GM21423 (cell line): Measurements from ENCODE around the gene ELAC2.

ENCODE experiments used
- ATAC-seq: cut with Tn5 transposase; IDR thresholded peaks from one replicate; pipeline ENCODE4 v1.9.1; 2021; ENCODE audit warnings: mild to moderate bottlenecking, moderate library complexity; ENCODE audit not compliant: unreplicated experiment

Gene ELAC2, protein sequence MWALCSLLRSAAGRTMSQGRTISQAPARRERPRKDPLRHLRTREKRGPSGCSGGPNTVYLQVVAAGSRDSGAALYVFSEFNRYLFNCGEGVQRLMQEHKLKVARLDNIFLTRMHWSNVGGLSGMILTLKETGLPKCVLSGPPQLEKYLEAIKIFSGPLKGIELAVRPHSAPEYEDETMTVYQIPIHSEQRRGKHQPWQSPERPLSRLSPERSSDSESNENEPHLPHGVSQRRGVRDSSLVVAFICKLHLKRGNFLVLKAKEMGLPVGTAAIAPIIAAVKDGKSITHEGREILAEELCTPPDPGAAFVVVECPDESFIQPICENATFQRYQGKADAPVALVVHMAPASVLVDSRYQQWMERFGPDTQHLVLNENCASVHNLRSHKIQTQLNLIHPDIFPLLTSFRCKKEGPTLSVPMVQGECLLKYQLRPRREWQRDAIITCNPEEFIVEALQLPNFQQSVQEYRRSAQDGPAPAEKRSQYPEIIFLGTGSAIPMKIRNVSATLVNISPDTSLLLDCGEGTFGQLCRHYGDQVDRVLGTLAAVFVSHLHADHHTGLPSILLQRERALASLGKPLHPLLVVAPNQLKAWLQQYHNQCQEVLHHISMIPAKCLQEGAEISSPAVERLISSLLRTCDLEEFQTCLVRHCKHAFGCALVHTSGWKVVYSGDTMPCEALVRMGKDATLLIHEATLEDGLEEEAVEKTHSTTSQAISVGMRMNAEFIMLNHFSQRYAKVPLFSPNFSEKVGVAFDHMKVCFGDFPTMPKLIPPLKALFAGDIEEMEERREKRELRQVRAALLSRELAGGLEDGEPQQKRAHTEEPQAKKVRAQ

DNA sequence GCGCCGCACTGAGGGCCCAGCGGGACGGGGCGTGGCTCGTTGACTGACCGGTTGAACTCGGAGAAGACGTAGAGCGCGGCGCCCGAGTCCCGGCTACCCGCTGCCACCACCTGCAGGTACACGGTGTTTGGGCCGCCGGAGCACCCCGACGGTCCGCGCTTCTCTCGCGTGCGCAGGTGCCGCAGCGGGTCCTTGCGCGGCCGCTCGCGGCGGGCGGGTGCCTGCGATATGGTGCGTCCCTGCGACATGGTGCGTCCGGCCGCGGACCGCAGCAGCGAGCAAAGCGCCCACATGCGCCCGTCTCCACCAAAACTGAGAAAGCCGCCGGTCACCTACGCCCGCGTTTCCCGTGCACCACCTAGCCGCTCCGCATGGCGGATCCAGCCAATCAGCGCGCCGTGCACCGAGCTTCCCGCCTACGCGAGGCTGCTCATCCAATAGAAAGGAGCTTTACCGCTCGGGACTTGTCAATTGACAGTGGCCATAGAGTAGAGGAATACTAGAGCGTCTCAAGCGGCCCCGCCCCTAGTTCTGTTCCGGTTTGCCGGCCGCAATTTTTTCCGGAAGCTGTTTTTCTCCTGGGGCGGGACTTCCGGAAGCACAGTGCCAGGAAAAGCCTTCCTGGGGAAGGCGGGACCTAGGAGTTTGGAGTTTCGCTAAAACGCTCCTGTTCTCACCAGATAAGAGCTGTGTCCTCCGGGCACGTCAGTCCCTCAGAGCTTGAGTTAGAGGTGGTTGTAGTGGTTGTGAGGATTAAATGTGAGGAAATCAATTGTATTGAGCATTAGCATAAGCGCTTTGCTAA, at the start of gene ELAC2:
Gene ELAC2, minus strand, starts transcription at position 373 of the 805 bp plus-strand sequence. Its CDS starts 80 bp downstream, at position 293.
- peak; percentile 98 for ATAC-seq

DNA sequence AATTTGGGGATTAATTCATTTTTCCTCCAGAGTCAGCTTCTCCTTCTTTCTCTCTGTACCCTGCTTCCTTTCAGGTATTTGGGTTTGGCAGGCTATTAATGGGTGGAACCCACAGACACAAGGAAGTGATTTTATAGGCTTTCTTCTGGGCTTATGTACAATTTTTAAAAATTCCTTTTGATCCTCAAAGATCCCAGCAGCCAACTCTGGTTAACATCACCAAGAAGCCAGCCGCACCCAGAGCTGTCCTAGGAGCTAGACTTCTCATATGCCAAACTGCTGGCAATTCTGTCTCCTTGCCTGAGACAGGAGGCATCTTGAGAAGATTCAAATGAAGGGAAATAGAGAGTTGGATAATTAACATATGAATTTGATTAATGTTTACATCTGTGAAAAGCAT, 47.2 kb upstream of the ELAC2 start:
- ATAC-seq: no peak

DNA sequence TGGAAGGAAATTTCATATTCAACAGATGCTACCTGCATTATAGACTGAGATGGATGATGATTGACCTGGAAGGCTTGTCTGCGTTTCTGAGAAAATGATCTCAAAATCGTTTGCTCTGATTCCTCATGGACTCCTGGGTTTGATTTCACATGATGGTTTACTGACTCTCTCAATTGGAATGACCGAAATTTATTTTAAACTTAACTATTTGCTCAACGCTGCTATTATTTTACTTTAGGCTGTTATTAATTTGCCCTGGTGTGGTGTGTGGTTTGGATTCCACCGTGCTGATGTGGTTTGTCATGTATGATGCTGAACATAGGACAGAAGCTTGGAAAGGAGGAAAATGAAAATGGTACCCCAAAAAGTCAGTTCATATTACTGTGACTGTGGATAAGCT, 37.3 kb upstream of the ELAC2 start:
- no peak for ATAC-seq

DNA sequence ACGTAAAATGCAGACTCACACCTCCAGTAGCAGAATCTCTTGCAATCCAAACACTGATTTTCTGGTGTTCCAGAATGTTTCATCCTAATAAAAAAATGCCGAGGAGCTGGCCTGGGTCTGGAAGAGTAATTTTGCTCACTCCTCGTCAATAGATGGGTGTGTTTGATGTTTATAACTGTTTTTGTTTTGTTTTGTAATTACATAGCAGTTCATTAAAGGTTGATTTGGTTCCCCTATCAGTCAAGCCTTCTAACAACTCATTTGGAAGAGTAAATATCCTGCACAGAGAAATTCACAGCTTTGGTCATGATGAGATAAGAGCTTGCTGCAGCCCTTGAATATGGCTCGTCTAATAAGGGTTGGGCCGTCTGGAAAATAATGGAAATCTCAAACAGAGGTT, 36.8 kb upstream of the ELAC2 start:
- ATAC-seq: no peak

DNA sequence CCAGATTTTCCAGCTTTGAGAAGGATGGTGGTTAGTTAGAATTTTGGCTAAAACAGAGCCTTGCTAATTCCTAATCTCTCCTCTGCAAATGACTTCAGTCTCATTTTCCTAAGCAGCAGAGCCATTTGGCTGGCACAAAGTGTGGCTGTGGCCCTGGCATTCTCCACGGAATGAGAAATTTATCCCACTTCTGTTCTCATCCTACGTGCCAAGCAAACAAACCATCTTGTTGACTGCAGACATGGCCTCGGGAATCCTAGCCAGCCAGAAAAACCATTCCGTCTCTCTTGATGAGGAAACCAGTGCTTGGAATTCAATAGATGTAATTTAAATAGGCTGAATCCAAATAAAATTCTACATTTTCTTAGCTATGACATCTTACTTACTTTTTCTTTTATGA, 34.1 kb upstream of the ELAC2 start:
- no peak for ATAC-seq

DNA sequence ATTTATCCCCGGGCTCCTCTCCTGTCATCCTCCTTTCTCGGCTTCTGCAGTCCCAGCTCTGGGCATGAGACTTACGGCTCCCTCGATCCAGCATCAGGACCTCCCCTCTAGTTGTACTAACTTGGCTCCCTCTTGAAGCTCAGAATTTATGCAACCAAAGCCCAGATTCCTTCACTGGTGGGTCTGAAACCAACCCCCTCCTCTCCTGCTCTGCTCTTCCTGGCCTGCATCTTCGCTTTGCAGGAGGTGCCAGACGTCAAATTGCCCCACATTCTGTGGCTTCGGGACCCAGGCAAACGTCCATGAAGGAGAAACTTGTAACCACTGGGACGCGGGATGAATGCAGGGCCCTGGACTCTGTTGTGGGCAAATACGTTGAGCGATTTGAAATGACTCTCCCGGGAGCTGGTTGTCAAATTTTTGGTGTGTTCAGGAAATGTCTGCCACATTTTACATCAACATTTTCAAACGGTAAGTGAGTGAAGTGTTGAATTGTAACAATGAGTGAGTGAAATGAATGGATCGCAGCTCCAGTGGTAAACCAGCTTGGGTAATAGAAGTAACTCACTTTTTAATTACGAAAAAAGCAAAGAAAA, 29.3 kb upstream of the ELAC2 start:
- ATAC-seq: no peak

DNA sequence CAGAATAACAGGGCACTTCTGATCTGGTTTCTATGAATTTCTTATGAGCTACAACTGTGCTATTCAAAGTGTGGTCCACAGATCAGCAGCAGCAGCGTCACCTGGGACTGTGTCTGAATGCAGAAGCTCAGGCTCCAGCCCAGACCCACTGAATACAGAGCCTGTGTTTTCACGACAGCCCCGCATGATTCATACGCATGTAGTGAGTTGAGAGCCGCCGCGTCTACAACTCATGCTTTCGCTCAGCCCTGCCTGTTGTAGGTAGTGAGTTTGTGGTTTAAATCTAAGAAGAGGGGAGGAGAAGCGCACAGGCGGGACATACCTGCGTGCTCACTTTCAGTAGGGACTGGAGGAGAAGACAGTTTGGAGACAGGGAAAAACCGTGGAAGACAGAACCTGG, 28.5 kb upstream of the ELAC2 start:
- no peak for ATAC-seq

DNA sequence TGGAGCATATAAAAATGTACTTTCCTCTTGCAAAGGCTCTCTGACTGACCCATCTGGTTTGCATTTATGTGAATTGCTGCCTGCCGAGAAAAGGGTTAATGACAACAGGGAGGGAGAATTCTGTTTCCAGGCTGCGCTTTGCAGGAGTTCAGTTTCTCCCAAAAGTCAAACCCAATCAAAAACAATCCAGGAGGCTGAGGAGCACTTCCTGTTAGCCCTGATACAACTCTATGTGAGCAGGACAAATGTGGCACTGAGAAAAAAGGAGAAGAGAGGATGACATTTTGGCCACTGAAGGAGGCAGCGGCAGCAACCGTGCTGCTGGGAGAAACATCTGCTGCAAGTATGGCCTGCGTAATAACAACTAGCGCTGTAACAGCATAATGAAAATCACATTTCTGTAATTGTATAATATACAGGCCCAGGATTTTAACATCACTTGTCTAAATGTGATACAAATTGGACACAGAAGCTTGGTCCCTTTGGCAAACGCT, 26.8 kb upstream of the ELAC2 start:
- ATAC-seq: no peak

DNA sequence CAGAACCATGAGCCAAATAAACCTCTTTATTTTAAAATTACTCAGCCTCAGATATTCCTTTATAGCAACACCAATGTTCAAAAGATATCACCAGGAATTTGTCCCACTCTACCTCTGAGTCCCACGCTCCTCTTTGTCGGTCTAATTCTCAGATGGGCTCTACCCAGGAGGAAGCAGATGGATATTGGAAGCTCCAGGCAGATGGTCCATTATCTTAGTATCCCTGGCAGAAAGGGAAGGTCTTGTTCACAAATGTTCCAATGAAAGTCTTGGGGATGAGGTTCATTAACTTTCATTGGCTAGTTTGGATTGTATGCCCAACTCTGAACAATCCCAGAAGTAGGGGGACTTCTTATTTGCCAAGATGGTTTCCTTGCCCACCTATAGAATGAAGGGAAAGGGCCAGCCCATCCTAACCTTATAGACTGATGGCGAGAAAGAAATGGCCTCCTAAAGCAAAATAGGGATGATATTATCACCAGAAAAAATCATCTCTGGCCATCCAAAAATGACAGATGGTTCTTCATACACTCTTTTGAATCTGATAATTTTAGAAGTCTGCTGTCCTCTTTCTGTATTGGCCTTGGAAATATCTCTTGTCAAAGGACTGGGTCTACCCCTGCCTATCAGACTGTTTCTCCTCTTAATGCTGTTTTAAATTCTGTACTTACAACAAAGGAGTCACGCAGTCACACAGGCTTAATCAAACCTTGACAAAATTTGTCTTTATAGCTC, 21.3 kb upstream of the ELAC2 start:
- ATAC-seq: no peak

DNA sequence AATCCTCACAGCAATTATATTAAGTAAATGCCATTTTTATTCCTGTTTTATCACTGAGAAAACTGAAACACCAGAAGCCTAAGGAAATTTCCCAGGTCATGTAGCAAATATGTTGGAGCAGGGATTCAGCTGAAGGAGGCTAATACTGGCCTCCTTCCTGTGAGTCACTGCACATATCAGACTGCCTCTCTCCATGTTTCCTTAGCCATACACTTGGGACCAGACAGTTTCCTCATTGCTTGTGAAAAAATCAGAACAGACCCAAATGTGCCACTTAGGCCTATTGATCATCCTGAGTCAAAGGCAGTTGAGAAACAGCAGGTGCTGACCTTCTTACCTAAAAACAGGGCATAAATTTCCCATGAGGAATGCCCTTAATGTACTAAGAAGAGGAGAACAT, 18.9 kb upstream of the ELAC2 start:
- ATAC-seq: no peak

DNA sequence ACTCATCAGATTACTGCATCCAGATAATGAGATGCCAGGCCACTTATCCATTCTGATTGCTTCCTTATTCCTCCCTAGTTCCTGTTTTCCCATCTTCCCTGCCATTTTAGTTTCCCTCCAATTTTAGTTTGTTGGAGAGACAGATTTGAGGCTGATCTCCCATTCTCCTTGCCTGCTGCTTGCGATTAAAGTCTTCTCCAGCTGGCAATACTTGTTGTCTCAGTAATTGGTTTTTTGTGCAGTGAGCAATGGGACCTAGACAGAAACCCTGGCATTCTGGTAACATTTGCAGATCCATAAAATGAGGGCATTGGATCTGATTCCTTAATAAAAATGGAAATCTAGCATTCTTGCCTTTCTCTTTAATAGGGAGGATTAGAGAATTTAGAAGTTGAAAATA, 17.6 kb upstream of the ELAC2 start:
- ATAC-seq: no peak

DNA sequence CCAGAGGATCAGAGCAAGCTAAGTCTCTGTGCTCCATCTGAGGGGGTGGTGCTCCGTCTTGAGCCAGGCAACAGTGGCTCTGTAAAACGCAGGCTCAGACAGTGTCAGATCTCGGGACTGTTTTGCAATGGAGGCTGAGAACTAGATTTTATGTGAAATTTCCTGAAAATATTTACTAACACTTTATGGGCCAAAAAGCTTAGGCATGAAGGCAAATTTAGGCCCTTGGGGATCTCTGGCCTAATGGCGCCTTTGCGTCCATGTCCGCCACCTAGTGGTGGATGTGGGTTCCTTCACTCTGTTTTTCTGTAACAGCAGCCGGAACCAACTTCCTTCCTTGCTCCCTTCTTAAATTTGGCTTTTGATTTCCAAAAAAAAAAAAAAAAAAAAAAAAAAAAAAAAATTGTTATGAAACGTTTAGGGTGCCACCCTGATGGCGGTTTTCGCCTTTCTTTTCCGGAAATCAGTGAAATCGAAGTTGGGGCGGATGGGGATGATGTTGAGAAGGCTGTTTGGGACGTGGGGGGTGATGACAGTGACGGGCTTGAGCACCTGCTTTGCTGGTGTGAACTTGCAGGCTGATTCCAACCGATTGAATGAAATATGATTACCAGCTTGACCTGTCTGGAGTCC, 14.0 kb upstream of the ELAC2 start:
- peak; percentile 62 for ATAC-seq

DNA sequence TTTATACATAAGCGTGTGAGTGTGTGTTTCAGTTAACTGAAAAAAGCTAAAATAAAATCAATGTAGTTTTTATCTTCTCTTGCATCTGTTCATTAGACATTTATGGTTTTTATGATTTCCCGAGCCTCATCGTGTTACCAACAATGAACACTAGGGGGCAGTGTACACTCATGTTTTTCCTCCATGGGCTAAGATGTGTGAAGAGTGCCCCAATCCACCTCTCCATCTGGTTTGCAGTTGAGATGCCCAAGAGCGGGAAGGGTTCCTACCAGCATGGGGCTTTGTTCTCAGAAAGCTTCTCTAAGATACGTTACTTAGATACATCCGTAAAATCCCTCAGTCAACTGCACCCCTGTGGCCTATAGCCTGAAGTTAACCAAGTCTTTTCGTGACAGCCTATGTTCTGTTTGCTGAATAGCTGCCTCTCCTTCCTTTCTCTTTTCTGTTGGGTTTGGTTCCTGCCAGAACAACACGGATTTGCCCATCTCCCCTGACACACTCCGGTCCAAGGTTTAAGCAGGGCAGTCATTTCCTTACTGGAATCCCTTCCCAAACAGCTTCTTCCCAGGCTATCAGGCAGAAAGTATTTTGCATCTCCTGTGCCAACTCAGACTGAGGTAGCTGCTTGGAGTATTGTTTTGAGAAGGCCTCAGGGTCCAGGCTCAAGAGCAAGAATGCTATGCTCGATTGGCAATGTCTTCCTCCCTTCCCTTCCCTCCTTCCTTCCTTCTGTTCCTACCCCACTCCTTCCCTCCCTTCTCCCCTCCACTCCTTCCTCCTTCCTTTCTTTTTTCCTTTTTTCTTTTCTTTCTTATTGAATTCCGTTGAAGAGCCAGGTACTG, 12.9 kb upstream of the ELAC2 start:
- no peak for ATAC-seq

DNA sequence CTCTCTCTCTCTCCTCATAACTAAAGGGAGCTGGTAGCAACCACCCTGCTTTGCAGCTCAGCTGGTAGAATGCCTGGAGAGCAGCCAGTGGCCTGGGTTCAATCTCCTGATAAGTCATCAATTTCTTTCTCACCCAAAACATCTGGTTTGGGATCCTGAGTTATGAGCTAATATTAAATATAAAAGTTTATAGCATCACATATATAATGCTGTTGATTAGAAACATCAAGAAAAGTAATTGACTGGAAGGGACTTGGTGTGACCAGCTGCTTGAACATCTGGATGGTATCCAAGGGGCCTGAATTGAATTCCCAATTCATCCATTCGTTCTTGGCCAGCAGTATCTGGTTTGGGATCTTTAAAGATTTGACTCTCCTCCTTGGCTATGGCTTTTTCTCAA, 12.2 kb upstream of the ELAC2 start:
- ATAC-seq: no peak

DNA sequence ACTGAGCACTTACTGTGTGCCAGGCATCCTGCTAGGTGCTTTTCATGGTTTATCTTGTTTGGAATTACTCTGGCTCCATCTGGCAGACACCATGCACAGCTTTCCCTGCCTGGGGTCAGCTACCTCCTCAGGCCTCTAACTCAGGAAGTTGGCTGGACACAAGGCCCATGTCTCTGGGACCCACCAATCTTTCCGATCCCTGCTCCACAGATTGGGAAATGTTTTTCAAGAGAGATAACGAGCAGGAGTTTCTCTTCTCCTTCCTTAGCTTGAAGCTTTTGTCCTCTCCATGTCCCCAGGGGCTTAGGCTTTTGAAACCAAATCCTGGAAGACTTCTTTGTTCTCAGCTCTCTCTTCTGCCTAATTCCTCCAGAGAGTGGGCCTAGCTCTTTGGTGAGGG, 11.5 kb upstream of the ELAC2 start:
- ATAC-seq: no peak

DNA sequence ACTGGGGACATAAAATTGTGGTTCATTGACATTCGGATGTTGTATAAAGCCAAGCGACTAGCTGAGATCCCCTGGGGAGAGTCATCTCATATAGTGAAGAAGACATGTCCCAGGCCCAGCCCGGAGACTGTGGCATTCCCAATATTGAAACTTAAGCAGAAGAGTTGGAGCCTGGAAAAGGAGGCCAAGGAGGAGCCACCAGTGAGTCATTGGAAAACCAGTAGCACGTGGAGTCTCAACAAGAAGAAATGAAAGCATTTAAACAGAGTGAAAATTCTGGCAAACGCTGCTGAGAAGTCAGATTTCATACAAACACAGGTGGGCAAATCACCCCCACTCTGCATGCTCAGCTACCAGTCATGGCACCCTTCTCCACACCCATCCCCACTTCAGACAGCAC, 9.4 kb upstream of the ELAC2 start:
- no peak for ATAC-seq

DNA sequence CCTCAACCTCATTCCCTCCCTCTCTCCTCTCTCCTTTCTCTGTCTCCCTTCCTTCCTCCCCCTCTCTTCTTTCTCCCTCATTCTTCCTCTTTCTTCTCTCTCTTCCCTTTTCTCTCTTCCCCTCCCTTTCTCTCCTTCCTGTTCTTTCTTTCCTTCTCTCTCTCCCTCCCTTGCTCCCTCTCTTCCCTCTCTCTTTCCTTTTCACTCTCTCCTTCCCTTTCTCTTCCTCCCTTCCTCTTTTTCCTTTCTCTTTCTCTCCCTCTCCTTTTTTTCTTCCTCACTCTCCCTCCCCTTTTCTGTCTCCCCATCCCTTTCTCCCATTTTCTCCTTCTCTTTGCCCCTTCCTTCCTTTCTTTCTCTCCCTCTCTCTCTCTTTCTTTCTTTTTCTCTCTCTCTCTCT, 7.9 kb upstream of the ELAC2 start:
- no peak for ATAC-seq

DNA sequence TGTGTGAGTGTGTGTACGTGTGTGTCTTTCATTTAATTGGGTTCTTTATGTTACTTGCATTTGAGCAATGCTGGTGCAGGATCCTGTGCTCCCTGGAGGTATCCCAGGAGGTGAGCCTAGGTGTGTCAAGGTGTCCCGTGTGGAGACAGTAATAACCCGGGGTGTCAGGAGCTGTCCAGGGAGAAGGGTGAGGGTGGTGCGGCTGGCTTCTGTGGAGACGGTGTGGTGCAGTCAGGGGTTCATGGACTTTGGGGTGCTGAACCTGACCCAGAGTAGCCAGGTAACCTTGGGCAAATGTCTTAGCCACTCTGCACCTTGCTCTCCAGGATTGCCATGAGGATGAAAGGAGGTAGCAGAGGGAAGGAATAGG, 7.4 kb upstream of the ELAC2 start:
- no peak for ATAC-seq
